Daoy (cell line): ENCODE measurements around the gene RBM47. TPM values are rescaled to one million over a fixed set of nuclear protein-coding genes. Genes with fewer than 3 reads are reported as not detected.
"Not testable (repeated sequence)": the region's sequence is repeated elsewhere in the genome, so short reads cannot be mapped to it uniquely, and the experiment has no call there.

Experiments used
- DNase-seq: peaks from one replicate; pipeline ENCODE4 v3.0.0-alpha.2; 2015; ENCODE audit warnings: low read depth
- total RNA-seq: library from RNA; depleted of rRNA; stranded (reverse); fragments of >200 nt; shearing (Covaris generic); gene quantifications from 2 replicates; pipeline ENCODE4 v1.2.3, GENCODE V29; 2014

The RBM47 gene
- total RNA-seq, 1 experiment from 2014 or later: 3.7 TPM

DNA sequence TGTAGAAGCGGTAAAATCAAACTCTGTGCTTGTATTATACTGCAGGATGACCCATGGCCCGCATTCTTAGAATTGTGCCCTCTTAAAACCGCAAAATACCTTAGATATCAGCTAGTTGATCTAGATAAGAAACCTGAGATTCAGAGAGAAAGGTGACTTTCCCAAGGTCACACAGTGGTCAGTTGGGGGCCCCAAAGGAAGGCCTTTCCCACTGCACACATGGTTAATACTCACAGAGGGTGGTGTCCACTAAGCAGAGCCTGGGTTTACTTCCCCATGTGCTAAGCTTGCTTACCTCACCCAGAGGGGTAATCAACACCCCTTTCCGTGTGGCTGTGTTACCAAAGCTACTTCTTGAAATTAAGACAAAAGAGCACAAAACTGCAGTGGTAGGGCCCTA is 66.3 kb downstream of the RBM47 start:
- peak; percentile 25 for DNase-seq

DNA sequence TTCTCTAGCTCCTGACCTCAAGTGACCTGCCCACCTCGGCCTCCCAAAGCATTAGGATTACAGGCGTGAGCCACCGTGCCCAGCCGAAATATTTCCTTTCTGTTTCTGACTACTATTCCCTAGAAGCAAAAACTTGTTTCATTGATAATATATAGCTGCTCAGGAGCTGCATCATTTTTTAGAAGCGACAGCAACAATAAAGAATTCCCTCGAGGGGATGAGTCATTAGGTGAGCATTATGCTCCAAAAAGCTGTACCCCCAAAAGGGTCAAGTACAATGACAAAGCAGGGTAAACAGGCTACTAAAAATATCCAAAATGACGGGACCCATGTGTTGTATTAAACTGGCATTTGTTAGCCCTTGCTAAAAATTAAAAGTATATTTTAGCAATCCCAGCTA is 67.0 kb downstream of the RBM47 start:
- peak; percentile 13 for DNase-seq

DNA sequence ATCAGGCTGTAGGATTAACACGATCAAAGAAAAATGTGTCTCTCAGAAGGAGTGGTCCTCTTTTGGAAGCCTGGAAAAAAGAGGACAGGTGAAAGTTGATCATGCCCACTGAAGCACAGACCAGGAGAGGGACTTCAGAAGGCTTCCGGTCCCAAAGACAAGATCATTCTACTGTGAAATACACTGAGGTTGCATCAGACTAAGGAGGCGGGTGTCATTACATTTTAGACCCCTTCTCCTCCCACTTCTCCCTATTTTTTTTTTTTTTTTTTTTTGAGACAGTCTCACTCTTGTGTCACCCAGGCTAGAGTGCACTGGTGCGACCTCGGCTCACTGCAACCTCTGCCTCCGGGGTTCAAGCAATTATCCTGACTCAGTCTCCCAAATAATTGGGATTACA is 67.5 kb downstream of the RBM47 start:
- no peak for DNase-seq

DNA sequence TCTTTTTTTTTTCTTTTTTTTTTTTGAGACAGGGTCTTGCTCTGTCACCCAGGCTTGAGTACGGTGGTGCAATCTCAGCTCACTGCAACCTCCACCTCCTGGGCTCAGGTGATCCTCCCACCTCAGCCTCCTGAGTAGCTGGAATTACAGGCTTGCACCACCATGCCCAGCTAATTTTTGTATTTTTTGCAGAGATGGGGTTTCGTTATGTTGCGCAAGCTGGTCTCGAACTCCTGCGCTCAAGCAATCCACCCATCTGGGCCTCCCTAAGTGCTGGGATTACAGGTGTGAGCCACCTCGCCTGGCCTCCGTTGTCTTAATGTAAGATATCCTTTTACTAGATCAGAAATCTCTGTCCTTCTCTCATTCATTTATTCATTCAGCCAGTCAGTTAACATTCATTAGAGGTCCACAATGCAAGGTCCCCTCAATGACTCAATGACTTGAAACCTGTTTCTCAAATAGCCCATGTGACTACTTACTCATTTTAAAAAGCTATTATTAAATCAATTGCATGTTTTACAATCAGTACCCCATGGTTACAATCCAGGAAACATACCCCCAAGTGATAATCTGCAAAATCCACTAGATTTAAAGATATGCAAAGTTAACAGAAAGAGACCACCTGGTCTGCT is 68.0 kb downstream of the RBM47 start:
- not testable (repeated sequence) for DNase-seq

DNA sequence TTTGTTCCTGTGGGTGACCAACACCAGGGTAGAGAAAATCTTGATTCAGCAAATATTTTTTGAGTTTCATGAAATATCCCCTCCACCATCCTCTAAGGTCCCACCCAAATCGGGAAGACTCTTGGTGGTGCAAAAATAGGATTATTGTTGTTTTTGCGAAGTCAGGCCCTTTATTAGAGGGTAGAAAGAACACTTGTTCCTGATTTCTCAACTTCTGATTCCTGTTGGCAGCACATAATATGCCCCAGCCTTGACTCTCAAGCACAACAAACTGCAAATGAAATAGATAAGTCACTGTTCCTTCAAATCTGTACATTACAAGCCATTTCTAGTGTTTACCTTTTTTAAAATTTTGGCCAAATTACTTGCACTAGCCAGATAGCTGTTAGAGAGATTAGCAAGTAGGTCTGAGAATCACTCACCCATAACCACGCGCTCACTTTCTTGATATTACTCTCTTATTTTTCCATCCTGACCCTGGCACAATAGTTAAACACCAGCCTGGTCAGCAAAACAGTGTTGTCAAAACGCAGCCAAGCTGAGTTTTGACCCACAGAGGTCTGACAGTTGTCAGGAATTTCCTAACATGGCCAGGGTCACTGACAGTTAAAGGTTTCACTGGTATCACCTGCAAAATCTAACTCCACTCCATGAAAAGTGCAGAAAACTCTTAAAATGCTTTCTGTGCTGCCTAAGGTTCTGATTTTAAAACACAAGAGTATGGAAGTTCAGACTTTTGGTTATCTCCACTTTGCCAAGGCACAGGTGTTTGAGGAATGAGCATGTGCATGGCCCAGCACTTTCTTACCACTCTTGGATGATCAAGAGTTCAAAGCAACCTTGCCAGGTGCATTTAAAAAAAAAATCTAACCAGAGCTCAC is 69.8 kb downstream of the RBM47 start:
- no peak for DNase-seq

DNA sequence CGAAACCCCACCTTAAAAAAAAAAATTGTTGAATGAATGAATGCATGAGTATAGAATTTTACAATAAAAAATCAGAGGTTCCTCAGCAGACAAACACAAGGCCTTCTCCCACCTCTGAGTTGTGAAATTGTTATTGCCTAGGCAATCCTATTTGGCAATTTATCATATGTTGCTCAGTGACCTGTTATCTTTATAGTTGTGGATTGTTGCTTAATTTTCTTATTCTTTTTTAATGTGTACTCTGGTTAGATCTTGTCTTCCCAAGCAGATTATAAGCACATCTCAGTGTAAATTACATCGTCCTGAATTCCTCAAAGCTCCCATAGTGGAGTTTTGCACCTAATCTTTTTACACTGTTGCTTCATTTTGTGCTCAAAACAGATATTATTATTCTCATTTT is 71.9 kb downstream of the RBM47 start:
- no peak for DNase-seq

DNA sequence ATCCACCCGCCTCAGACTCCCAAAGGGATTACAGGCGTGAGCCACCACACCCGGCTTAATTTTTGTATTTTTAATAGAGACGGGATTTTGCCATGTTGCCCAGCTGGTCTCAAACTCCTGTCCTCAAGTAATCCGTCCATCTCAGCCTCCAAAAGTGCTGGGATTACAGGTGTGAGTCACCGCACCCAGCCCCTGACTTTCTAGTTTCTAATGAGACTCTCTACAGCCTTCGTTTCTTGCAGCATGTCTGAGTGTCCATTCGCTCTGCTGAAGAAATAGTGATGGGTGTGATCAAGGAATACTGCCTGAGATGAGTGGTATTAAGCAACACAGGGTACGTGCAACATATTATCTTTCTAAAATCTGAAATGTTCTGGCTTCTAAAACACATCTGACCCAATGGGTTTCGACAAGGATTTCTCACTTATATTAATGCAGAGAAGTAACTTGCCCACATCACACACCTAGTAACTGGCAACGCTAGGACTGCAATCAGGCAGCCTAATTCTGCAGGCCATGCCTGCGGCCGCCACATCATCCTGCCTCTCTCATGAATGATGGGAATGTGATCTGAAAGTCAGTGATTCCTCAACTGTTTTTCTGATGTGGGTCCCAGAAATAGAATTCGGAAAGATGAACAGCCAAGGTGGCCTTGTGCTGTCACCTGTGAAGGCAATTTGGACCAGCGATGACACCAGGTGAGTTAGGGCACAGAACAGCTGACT is 74.3 kb downstream of the RBM47 start:
- DNase-seq: no peak

DNA sequence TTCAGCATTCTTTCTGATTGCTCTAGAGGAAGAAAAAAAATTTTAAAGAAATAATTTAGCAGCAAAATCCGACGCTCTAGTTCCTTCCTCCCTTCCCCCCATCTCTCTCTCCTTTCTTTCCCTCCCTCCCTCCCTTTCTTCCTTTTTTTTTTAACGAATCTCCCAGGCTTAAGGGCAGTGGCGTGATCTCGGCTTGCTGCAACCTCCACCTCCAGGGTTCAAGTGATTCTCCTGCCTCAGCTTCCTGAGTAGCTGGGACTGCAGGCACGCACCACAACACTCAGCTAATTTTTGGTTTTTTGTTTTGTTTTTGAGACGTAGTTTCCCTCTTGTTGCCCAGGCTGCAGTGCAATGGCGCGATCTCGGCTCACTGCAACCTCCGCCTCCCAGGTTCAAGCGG is 75.0 kb downstream of the RBM47 start:
- not testable (repeated sequence) for DNase-seq

DNA sequence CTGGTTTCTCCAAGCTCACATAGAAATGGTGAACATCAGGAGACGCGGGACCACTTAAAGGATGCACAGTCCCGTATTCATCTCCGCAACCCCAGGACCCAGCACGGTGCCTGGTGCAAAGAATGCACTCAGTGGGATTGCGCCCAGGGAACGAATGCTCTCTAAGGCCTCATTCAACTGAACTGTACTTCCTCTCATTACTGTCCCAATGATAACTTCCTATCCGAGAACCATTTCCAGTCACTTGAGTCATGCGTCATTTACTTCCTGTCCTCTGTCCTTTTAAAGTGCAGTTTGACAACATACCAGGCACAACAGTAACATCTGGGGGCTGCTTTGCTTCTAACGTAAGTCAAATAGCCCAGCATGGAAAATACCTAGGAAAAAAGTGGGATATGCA is 75.7 kb downstream of the RBM47 start:
- no peak for DNase-seq

DNA sequence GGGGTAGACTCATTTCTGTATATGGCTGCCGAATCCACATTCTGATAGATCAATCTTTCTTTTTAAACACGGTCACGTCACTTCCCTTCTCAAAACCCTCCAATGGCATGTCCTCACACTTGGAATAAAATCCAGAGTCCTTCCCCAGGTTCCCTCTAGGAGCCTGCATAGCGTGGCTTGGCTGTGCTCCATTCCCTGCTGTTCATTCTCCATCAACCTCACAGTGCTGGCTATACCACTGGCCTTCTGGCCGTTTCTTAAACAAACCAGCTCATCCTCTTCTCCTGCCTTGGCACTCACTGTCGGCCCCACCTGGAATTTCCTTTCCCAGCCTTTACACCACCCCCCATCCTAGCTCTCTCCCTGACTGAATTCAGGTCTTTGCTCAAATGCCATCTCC is 77.1 kb downstream of the RBM47 start:
- peak; percentile 43 for DNase-seq

DNA sequence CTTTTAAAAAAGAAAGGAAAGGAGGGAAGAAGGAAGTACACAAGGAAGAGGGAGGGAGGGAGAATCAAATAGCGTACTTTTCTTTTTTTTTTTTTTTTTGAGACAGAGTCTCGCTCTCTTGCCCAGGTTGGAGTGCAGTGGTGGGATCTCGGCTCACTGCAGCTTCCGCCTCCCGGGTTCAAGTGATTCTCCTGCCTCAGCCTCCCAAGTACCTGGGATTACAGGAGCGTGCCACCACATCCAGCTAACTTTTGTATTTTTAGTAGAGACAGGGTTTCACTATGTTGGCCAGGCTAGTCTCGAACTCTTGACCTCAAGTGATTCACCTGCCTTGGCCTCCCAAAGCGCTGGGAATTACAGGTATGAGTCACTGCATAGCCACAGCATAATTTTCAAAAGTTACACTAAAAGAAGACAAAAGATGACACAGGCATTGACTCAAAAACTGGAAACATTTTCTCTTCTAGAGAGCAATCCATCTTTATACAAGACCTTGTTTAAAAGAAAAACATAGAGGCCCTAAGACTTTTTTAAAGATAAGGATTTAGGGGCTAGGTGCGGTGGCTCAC is 78.0 kb downstream of the RBM47 start:
- DNase-seq: peak; percentile 56

DNA sequence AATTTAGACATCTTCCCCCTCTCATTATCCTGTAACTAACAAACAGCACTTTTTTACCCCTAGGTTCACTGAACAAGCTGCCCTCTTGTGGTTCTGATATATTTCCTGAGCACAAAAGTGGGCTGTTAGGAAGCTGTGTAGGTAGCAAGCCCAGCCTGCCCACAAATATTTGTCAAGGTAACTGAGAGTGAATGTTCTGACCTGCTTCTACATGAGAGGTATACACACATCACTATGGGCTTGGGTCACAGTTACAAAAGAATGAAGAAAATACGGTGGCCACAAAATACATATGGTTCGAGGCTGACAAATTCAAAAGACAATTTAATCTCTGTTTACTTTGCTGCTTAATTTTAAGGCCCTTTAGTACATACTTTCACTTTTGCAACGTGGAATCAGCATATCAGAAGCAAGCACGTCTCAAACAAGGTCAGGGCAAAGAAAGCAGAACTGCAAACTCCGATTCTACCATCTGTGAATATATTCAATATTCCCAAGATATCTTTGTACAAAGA is 78.7 kb downstream of the RBM47 start:
- peak; percentile 51 for DNase-seq

DNA sequence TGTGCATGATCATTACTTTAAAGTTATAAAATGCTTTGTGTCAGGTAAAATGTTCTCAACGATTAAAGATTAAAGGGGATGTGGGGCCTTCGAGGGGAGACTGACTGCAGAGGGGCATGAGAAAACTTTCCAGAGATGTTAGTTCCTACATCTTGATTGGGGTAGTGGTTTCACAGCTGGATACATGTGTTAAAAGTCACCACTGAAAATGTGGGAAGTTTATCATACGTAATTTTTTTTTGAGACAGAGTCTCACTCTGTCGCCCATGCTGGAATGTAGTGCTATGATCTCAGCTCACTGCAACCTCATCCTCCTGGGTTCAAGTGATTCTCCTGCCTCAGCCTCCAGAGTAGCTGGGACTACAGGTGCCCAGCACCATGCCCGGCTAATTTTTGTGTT is 79.5 kb downstream of the RBM47 start:
- DNase-seq: no peak

DNA sequence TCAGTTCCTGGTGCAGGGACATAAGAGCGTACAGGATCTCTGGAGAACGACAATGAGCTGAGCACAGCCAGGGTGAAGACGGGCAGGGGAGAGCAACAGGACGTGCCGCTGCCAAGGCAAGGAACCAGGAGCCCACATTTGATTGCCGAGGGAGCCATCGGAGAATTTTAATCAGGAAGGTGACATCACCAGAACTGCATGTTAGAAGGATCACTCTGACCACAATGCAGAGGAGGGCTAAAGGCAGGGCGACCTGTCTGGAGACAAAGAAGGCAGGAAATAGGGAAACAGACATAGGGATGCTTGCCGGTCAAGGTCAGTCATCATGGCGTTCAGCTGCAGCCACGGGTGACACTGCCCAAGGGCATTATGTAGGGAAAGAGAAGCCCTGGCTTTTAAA is 81.4 kb downstream of the RBM47 start:
- peak; percentile 68 for DNase-seq

DNA sequence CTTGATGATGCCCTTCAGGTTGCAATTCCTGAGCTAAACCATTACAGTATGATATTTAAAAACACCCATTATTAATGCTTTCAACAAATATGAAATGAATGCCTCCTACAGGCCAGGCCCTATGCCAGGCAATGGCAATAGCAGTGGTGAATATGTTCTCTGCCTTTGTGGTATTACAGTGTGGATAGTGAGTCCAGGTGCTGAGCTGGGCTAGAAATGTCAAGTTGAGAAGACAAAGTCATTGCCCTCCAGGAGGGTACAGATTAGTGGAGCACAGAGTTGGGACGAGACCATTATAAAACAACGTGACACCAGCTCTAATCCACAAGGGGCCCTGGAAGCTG is 81.9 kb downstream of the RBM47 start:
- DNase-seq: peak; percentile 6

DNA sequence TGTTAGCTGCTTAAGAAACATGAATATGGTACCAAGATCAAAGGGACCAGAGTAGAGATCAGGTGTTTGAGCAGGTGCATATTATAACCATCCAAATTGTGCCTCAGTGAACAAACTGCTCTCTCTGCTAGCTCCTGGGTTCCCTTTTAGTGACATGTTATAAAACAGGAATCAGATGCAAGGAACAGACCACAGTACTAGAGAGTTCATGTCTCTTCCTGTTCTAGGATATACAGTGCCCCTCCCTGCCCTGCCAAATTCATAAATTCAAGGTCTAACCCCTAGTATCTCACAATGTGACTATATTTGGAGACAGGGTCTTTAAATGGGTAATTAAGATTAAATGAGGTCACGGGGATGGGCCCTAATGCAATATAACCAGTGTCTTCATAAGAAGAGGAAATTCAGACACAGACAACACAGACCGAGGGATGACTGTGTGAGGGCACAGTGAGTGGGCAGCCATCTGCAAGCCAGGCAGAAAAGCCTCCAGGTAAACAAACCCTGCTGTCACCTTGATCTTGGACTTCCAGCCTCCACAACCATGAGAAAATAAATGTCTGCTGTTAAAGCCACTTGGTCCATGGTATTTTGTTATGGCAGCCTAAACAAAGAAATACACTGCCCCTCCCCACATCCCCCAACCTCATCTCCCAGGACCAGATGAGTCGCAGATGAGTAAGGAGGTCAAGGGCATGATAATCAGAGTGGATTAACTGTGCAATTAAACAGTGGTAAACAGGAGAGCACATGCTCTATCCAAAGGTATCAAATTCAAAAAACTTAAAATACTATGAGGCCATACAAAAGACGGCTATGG is 82.5 kb downstream of the RBM47 start:
- peak; percentile 50 for DNase-seq

DNA sequence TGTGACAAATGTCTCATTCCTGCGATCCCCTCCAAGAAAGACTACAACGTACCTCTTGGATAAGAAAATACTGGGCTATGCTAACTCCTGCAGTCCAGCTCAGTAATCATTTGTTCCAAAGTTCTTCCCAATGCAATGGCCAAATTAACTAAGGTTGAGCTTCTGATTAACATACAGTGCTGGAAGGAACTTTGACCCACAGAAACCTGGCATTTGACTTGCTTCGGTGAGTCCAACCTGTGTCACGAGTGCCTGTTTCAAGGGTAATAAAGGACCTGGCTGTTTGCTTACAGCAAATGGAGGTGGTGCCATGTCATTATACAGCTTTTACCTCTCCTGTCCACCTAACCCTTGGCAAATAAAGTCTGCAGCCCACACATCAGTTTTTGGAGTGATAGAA is 83.2 kb downstream of the RBM47 start:
- no peak for DNase-seq

DNA sequence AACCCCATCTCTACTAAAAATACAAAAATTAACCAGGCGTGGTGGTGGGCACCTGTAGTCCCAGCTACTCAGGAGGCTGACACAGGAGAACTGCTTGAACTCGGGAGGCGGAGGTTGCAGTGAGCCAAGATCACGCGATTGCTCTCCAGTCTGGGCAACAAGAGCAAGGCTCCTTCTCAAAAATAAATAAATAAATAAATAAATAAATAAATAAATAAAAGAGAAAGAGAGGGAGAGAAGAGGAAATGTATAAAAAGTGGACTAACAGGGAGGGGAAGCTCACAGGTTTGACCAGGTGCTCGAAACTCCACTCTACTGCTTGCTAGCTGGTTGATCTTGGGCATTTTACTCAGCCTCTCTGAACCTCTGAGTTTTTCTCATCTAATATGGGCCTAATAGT is 84.2 kb downstream of the RBM47 start:
- not testable (repeated sequence) for DNase-seq

DNA sequence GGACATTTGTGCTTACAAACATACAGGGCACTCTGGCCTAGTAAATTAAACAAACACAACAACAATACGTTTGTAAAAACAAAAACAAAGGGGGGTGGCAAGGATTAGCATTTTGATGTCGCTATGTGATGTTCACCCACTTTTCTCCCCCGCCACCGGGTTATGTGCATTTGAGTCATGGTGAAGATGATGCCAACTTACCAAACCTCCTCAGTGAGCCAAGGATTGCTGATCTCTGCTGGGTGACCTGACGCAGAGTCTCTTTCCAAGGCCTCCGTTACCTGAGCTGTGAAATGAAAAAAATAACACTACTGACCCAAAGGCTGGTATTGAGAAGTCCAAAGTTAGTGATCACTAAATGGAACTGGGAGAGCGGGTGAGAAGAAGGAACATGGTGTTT is 85.4 kb downstream of the RBM47 start:
- DNase-seq: no peak

DNA sequence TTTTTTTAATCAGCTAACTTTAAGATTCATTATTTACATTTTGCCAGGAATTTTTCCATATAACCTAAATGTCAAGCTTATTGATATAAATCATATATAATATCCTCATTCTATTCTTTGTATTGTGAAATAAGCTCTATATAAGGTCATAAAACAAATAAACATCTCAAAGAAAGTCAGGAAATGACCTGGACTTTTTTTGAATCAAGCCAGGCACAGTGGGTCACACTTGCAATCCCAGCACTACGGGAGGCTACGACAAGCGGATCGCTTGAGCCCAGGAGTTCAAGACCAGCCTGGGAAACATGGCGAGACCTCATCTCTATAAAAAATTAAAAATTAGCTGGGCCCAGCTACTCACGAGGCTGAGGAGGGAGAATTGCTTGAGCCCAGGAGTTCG is 88.9 kb downstream of the RBM47 start:
- DNase-seq: no peak

DNA sequence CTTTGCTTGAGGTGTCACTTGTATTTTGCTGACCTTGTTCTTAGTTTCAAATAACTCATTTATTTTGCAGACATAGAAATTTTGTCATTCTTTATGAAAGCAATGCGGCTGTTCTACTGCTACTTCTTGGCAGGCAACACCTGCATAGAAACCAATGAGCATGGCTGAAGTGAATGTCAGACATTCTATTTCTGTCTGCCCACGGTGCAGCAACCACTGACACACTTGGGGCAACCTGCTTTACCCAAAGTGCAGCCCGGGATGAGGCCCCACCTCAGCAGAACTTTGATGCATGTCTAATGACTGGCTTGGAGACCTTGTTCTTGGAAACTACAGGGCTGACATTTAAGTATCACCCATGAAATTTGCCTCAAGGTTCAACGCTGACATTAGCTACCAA is 93.6 kb downstream of the RBM47 start:
- DNase-seq: no peak
